OCI-LY3 (cell line): ENCODE results near the gene HAGHL.
"Not testable (repeated sequence)": the region's sequence is repeated elsewhere in the genome, so short reads cannot be mapped to it uniquely, and the experiment has no call there.

ENCODE experiments used
- H2AFZ ChIP-seq: fragments of 200-600, 300-600 bp; shearing (Covaris generic); 2 replicates; pipeline ENCODE4 v1.6.0; 2014; ENCODE audit warnings: antibody characterized with exemption, low read depth, low read length
- H3K27ac ChIP-seq: fragments of 200-600, 300-600 bp; sonication (generic); 2 replicates; pipeline ENCODE4 v1.5.1; 2014; ENCODE audit warnings: mild to moderate bottlenecking, low read length, moderate library complexity, mixed read lengths
- H3K27me3 ChIP-seq: fragments of 200-600, 300-600 bp; sonication (generic); 2 replicates; pipeline ENCODE4 v1.6.1; 2014; ENCODE audit warnings: low read depth, low read length, mixed read lengths
- H3K36me3 ChIP-seq: fragments of 200-600, 300-600 bp; sonication (generic); replicated peaks from 2 replicates; pipeline ENCODE3; 2014; ENCODE audit warnings: low read depth, low read length, mixed read lengths
- H3K4me1 ChIP-seq: fragments of 300-600, 200-600 bp; sonication (generic); 2 replicates; pipeline ENCODE4 v1.6.1; 2014; ENCODE audit warnings: low read length, mixed read lengths
- H3K4me2 ChIP-seq: fragments of 200-600, 300-600 bp; sonication (generic); 2 replicates; pipeline ENCODE4 v1.6.1; 2014; ENCODE audit warnings: low read length, mixed read lengths
- H3K4me3 ChIP-seq: fragments of 300-600, 200-600 bp; sonication (generic); 2 replicates; pipeline ENCODE4 v1.5.1; 2014; ENCODE audit warnings: antibody characterized with exemption, mild to moderate bottlenecking, low read length, moderate library complexity
- H3K79me2 ChIP-seq: fragments of 300-600, 200-600 bp; shearing (Covaris generic); 2 replicates; pipeline ENCODE4 v1.6.1; 2014; ENCODE audit warnings: mild to moderate bottlenecking, low read length, mixed read lengths
- H3K9ac ChIP-seq: fragments of 300-600, 200-600 bp; shearing (Covaris generic); 2 replicates; pipeline ENCODE4 v1.6.0; 2014; ENCODE audit warnings: mild to moderate bottlenecking, low read length, moderate library complexity
- H3K9me3 ChIP-seq: fragments of 200-600, 300-600 bp; shearing (Covaris generic); 2 replicates; pipeline ENCODE4 v1.6.1; 2014; ENCODE audit warnings: low read length, mixed read lengths; ENCODE audit not compliant: insufficient read depth
- H4K20me1 ChIP-seq: fragments of 200-600, 300-600 bp; sonication (generic); 2 replicates; pipeline ENCODE4 v1.6.1; 2016; ENCODE audit warnings: low read length, mixed read lengths; ENCODE audit not compliant: insufficient read depth
- EZH2phosphoT487 ChIP-seq: fragments of 200-600 bp; shearing (Covaris generic); IDR thresholded peaks from 2 replicates; pipeline ENCODE4 v1.6.1; 2018; ENCODE audit warnings: antibody characterized with exemption, mixed run types, low read depth
- TF ChIP-seq, protein P1 (sequence below): fragments of 200-600, 300-600 bp; sonication (generic); IDR thresholded peaks from 2 replicates; pipeline ENCODE4 v1.5.1; 2014; ENCODE audit warnings: antibody characterized with exemption, low read length, low read depth

Gene HAGHL

DNA sequence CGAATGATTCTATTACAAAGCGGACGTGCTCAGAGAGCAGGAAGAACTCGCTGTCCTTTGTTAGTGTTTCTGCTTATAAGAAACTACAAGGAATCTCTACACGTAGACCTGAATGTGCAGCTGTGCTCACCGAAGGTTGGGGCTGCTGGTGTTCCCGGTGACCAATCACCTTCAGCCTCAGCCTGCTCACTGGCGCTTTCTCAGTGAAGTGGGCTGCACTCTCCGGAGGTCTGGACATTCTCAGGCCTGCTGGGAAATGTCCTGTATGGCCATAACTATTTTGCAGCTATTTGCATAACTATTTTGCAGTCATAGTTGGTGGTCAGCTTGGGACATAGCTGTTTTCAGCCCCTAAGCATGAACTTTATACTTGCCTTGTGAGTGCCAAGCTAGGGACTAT is 23.6 kb downstream of the HAGHL start:
- Histone ChIP-seq H3K27me3 (no peaks in the 10 kb centered on the region), H3K9me3 (no peaks in the 10 kb centered on the region), H3K4me1 (peaks cover 27% of the 10 kb centered on the region), H3K79me2 (no peaks in the 10 kb centered on the region), H3K9ac (no peak overlapping the region), H3K27ac (no peak overlapping the region), H3K4me2 (no peak overlapping the region), H2AFZ (no peak overlapping the region), H3K36me3 (no peaks in the 10 kb centered on the region), H4K20me1 (no peaks in the 10 kb centered on the region), H3K4me3 (no peak overlapping the region)
- TF ChIP-seq, protein P1, sequence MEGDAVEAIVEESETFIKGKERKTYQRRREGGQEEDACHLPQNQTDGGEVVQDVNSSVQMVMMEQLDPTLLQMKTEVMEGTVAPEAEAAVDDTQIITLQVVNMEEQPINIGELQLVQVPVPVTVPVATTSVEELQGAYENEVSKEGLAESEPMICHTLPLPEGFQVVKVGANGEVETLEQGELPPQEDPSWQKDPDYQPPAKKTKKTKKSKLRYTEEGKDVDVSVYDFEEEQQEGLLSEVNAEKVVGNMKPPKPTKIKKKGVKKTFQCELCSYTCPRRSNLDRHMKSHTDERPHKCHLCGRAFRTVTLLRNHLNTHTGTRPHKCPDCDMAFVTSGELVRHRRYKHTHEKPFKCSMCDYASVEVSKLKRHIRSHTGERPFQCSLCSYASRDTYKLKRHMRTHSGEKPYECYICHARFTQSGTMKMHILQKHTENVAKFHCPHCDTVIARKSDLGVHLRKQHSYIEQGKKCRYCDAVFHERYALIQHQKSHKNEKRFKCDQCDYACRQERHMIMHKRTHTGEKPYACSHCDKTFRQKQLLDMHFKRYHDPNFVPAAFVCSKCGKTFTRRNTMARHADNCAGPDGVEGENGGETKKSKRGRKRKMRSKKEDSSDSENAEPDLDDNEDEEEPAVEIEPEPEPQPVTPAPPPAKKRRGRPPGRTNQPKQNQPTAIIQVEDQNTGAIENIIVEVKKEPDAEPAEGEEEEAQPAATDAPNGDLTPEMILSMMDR: no peak
- TF ChIP-seq EZH2phosphoT487: no peak

DNA sequence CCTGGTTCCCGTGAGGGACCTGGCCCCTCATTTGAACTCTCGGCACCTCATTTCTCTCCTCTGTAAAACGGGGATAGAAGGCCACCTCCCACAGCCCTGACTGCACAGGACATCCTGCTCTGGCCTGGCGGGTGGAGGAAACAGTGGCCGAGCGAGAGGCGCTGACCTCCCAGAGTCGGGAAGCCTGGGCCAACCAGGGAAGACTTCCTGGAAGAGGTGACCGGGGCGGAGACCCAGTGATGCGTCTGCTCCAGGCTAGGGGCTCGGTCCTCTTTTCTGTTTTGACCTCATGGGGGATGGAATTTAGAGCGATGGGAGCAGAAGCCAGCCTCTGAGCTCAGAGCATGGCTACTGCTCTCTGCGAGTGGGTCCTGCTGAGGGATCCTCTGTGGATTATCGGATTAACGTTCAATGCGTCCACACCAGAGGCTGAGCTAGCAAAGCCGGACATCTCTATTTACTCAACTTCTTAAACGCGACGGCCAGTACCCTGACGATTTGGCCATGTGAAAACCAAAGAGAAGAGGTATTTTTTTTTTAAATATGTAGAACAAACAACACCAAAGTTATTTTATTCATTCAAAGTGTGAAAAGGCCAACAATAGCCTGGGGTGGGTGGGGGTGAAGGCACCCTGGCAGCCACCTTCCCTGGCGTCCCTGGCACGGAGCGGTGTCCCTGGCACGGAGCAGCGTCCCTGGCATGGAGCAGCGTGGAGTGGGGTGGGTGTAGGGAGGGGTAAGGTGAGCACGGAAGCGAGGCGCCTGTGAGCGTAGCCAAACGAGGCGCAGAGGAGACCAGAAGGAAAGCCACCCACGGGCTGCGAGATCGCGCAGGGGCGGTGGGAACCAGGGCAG is 24.5 kb downstream of the HAGHL start:
- Histone ChIP-seq H3K9ac (peak overlapping the region; percentile 50; the same call in 1 of the 2 replicates), H4K20me1 (no peaks in the 10 kb centered on the region), H3K36me3 (peaks cover 2% of the 10 kb centered on the region), H3K4me2 (peak overlapping the region; percentile 71), H3K4me1 (peaks cover 22% of the 10 kb centered on the region), H3K27me3 (no peaks in the 10 kb centered on the region), H3K27ac (peak overlapping the region; percentile 71), H2AFZ (peak overlapping the region; percentile 69), H3K79me2 (no peaks in the 10 kb centered on the region), H3K9me3 (no peaks in the 10 kb centered on the region), H3K4me3 (peak overlapping the region; percentile 65)
- TF ChIP-seq EZH2phosphoT487: no peak
- TF ChIP-seq, protein P1: no peak

DNA sequence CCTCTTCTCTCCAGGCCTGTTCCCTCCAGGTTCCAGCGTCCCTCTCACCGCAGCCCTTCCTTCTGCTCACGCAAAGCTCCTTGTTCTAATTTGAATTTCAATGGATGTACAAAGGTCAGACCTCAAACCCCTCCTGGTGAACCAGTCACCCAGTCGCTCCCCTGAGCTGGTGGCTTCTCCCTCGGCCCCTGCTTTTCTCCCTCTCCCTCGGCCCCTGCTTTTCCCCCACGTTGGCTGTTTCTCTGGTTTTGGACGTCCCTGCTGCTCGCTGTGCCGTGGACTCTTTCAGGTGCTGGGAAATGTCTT is 25.1 kb downstream of the HAGHL start:
- peak overlapping the region; percentile 71 for H3K27ac ChIP-seq
- no peaks in the 10 kb centered on the region for H3K9me3 ChIP-seq
- no peaks in the 10 kb centered on the region for H4K20me1 ChIP-seq
- peaks cover 22% of the 10 kb centered on the region for H3K4me1 ChIP-seq
- H3K36me3 ChIP-seq: peaks cover 2% of the 10 kb centered on the region
- peak overlapping the region; percentile 50 for H3K9ac ChIP-seq
- no peaks in the 10 kb centered on the region for H3K79me2 ChIP-seq
- TF ChIP-seq, protein P1: no peak
- no peak for TF ChIP-seq EZH2phosphoT487
- no peaks in the 10 kb centered on the region for H3K27me3 ChIP-seq
- peak overlapping the region; percentile 69 for H2AFZ ChIP-seq
- H3K4me2 ChIP-seq: peak overlapping the region; percentile 71
- H3K4me3 ChIP-seq: peak overlapping the region; percentile 65

DNA sequence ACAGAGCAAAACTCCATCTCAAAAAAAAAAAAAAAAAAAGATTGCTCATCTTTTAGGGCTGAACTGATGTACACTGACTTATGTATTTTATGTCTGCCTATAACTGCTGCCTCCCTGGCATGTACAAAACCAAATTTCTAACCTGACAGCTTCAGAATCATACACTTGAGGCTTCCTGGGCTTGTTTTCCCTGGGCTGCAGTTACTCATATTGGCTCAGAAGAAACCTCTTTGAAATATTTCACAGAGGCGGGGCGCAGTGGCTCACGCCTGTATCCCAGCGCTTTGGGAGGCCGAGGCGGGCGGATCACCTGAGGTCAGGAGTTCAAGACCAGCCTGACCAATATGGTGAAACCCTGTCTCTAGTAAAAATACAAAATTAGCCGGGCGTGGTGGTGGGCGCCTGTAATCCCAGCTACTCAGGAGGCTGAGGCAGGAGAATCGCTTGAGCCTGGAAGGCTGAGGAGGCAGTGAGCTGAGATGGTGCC is 27.3 kb downstream of the HAGHL start:
- H3K9me3 ChIP-seq, H3K4me3 ChIP-seq, H2AFZ ChIP-seq, H3K9ac ChIP-seq, H3K27ac ChIP-seq, H3K4me2 ChIP-seq, H4K20me1 ChIP-seq, H3K36me3 ChIP-seq, H3K79me2 ChIP-seq, H3K27me3 ChIP-seq: not testable (repeated sequence)
- peaks cover 22% of the 10 kb centered on the region for H3K4me1 ChIP-seq
